Endometrial microvascular endothelial cells (primary cell): ENCODE results near the gene GET3. TPM values are rescaled to one million over a fixed set of nuclear protein-coding genes. Genes with fewer than 3 reads are reported as not detected.

ENCODE experiments used
- in situ Hi-C: cut with HindIII; loops from 2 replicates; pipeline ENCODE4 v1.10.0; 2017; ENCODE audit warnings: low sequenced_read_pairs, low pct_unique_long_range_greater_than_20kb; ENCODE audit errors: inconsistent ontology term
- total RNA-seq: library from RNA; depleted of rRNA; stranded (reverse); fragments of >200 nt; gene quantifications from one replicate; pipeline ENCODE4 v1.2.3, GENCODE V29; 2015; ENCODE audit errors: inconsistent ontology term

The GET3 gene
- total RNA-seq, 1 donor from 2014 or later = 131 TPM

GRCh38 chr19:12745166-12745897 lies 8.0 kb downstream of the GET3 start:
- in situ Hi-C loops = no loop called here

DNA sequence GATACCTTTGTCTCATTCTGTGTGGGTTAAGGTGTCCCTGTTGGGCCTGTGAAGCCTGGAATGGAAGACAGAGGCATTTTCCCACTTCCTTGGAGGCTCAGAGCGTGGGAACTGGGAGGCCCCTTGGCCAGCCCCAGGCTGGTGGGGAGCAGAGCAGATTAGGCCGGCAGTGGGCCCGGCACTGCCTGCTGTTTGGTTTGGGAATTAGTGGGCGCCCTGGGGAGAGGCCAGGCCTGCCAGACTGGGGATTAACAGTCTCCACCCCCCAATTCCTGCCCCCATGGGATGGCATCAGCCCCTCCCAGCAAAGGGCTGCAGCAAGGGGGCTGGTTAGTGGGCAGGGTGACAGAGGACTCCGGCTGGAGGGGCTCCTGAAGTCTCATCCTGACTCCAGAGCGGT lies 11.2 kb downstream of the GET3 start:
- in situ Hi-C loops = no loop called here

- in situ Hi-C loops = no loop called here
Observed at GRCh38 chr19:12749938-12750521, 12.7 kb downstream of the GET3 start.

DNA sequence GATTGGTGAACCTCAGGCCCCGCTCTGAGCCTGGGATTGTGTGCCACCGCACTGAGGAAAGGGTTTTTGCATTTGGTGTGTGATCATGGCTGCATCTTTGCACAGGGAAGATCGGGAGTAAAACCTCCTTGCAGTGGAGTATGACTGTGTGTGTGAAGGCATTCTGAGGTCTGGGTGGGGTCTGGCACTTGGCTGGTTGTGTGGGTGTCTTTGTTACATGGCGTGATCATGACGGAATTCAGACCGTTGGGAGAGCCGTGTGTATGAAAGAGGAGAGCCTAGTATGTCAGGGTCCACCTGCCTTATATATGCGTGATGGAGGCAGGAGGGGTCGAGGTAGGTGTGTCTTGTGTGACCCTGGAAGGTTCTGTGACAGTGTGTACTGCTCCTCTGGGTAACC lies 13.6 kb downstream of the GET3 start:
- in situ Hi-C loops = no loop called here

DNA sequence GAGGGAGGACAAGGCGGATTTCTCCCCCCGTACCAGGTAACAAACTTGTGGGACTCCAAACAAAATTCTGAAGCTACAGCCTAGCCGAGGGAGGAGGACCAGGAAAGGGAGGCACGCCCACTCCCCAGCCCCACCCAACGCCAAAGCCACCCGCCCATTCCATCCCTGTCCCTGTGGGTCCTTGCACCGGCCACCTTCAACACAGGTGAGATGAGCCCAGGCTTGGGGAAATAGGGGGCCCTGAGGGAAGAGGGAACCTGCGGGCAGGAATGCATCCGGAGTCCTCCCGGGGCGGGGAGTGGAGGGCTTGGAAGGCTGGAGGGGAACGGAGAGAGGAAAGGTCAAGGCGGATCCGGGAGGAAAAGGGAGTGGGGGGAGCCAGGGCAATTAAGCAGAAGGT lies 14.3 kb downstream of the GET3 start, which contains the start of gene BEST2:
TSS of gene BEST2 (plus strand) at position 157 of the 400 bp plus-strand sequence. CDS start 802 bp downstream, outside the sequence.
- in situ Hi-C loops = no loop called here

GRCh38 chr19:12752056-12752781 lies 14.9 kb downstream of the GET3 start:
- in situ Hi-C loops = no loop called here

DNA sequence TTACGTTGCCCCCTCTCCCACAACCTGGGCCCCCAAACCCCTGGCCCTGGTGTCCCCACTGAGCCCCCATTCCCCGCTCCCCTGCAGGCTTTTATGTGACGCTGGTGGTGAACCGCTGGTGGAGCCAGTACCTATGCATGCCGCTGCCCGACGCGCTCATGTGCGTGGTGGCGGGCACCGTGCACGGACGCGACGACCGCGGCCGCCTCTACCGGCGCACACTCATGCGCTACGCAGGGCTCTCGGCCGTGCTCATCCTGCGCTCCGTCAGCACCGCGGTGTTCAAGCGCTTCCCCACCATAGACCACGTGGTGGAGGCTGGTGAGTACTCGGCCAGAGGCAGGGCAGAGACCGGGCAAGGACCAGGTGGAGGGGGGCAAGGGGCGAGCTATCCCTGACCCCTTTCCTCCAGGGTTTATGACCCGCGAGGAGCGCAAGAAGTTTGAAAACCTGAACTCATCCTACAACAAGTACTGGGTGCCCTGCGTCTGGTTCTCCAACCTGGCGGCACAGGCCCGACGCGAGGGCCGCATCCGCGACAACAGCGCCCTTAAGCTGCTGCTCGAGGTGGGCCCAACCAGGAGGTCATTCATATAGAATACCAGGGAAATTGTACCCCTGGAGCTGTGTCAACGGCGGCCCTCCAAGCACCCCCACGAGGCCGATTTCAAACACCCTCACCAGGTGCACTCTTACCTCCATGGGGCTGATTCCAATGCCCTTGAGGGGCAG lies 17.3 kb downstream of the GET3 start:
- in situ Hi-C loops = no loop called here

GRCh38 chr19:12756150-12756883 lies 19.0 kb downstream of the GET3 start:
- in situ Hi-C loops = no loop called here

GRCh38 chr19:12757544-12758274 lies 20.4 kb downstream of the GET3 start:
- in situ Hi-C loops = no loop called here

GRCh38 chr19:12759686-12760085 lies 22.4 kb downstream of the GET3 start:
- in situ Hi-C loops = no loop called here

DNA sequence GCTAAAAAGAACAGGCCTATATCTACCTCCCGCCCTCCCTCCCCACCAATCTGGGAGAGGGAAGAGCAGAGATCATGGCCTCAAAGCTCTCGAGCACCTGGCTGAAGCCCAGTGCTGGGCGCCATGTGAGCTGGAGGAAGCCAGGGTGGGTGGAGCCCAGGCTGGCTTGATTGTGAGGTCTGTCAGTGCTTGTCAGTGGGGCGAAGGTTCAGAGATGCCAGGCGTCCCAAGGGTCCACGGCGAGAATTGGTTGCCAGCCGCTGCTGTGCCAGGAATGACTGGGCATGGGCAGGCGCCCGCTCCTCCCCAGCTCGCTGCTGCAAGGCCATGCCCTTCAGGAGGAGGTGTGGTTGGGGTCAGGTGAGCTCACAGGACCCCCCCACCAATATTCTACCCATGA lies 25.8 kb downstream of the GET3 start:
- in situ Hi-C loops = no loop called here

DNA sequence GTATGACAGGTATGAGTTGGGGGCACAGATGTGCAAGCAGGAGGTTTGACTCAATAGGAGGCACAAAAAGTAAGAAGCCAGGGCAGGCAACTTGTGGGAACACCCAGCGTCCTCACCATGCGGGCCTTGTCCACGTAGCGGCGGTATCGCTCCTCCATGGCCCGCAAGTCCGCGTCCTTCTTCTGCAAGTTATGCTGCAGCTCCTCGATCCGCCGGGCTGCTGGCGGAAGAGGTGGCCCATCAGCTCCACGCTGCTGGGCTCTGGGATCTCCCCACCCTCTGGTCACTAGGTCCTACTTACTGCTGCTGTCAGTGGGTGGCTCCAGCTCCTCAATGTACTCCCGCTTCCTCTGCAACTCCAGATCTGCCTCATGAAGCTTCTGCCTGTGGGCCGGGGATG lies 27.4 kb downstream of the GET3 start:
- in situ Hi-C loops = no loop called here

DNA sequence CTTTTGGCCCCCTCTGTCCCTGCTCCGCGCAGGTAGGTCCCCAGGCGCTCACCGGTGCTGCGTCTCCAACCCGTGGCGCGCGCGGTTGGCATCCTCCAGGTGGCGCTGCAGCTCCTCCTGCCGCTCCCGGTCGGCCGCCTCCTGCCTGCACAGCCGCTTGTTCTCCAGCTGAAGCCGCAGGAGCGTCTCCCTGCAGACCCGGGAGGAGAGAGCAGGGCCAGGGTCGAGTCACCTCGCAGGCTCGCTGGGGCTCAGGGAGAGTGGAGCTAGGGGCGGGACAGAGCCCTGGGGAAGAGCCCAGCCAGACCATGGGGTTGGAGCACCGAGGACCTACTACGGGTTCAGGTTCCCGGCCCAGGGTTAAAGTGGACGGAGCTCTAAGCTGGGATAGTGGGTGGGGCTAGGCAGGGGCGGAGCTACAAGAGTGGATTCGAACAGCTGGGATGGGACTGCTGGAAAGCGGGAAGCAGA lies 28.8 kb downstream of the GET3 start:
- in situ Hi-C loops = no loop called here

GRCh38 chr19:12767150-12767549 lies 29.9 kb downstream of the GET3 start:
- in situ Hi-C loops = no loop called here

GRCh38 chr19:12767666-12768065 lies 30.4 kb downstream of the GET3 start:
- in situ Hi-C loops = no loop called here

GRCh38 chr19:12769689-12770088 lies 32.4 kb downstream of the GET3 start:
- in situ Hi-C loops = no loop called here

DNA sequence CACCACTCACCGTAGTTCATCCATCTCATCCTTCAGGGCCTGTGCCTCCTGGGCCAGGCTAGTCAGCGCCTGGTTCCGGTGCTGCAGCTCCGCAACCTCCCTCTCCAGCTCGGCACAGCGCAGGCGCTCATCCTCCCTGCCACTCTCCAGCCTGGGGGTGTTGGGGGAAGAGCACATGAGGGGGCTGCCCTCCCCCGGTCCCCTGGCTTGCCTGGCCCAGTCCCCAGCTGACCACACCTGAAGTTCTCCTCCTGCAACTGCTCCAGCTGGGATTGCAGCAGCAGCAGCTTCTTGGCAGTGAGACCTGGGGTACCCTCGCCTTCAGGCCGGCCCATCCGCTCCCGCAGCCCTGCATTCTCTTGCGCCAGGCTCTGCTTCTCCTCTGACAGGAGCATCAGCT lies 33.6 kb downstream of the GET3 start:
- in situ Hi-C loops = no loop called here

DNA sequence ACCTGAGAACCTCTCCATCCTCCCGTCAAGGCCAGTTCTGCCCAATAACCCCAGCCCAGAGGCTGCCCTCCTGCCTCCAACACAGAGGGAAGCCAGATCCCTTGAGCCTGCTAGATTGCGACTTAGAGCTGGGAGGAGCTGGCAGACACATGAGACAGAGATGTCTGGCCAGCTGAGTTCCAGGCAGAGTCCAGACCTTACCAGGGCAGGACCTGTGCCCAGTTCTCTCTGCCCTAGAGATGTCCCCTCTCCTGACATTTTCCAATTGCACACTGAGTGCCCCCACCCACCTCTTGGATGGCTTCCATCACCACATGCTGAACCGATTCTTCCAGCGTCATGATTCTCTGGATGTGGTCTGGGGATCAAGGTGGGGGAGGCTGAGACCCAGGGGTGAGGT lies 35.0 kb downstream of the GET3 start:
- in situ Hi-C loops = no loop called here
